Body of pancreas (tissue), 4 donors: ENCODE measurements around the gene GJA3. TPM values are rescaled to one million over a fixed set of nuclear protein-coding genes. Genes with fewer than 3 reads are reported as not detected.

Experiments
- ATAC-seq: fragments of 150-250 bp; one replicate; pipeline ENCODE4 v1.9.1; 2016
- DNase-seq, 4 donors: peaks; one replicate each; pipeline ENCODE4 v3.0.0-alpha.2; 2019
- H3K27ac ChIP-seq, 4 donors: fragments of 200-600 bp; sonication (generic); 1 replicate in 3 of 4; 2 replicates in 1 of 4; pipeline versions ENCODE4 v1.5.1 to v1.6.1; 2016 to 2019; ENCODE audit warnings: mild to moderate bottlenecking in 1 of 4, mixed read lengths in 1 of 4, moderate library complexity in 1 of 4
- H3K27me3 ChIP-seq, 2 donors: fragments of 200-600 bp; sonication (generic); one replicate each; pipeline ENCODE4 v1.6.0; 2016; ENCODE audit warnings: mild to moderate bottlenecking in 1 of 2
- H3K36me3 ChIP-seq, 2 donors: fragments of 200-600 bp; sonication (generic); replicated peaks in 1 of 2; 2 replicates each; pipeline ENCODE4 v1.5.1; 2016; ENCODE audit warnings: low read depth in 2 of 2; ENCODE audit not compliant: insufficient read depth in 1 of 2
- H3K4me1 ChIP-seq: fragments of 200-600 bp; sonication (generic); one replicate; pipeline ENCODE4 v1.6.0; 2016
- H3K4me3 ChIP-seq, 2 donors: fragments of 200-600 bp; sonication (generic); 1 replicate in 1 of 2; 2 replicates in 1 of 2; pipeline ENCODE4 v1.5.1; 2016 to 2019
- H3K9me3 ChIP-seq, 3 donors: fragments of 200-600 bp; sonication (generic); 1 replicate in 2 of 3; 2 replicates in 1 of 3; pipeline ENCODE4 v1.5.1; 2016
- POLR2A ChIP-seq, 3 donors: fragments of 450-650 bp; IDR thresholded peaks; one replicate each; pipeline ENCODE4 v1.6.1; 2016; ENCODE audit warnings: antibody characterized with exemption in 3 of 3, mild to moderate bottlenecking in 2 of 3
- WGBS, 2 donors: methylation state at CpG; one replicate each; pipeline ENCODE4 v1.1.5; 2017; 5-methylcytosine and 5-hydroxymethylcytosine counted together
- intact Hi-C: fragments of 100-400 bp; cut with DNase I; formaldehyde crosslinking; loops from one replicate; pipeline ENCODE4 v1.15.1; 2023
- total RNA-seq, 2 donors: library from RNA; depleted of rRNA; stranded (reverse); fragments of >200 nt; gene quantifications; one replicate each; pipeline ENCODE4 v1.1.0, GENCODE V29; 2016
- TF ChIP-seq, protein P1 (sequence below), 7 experiments: fragments of 450-650 bp in 4 of 7; fragments of 200-600 bp in 3 of 7; sonication (generic) in 3 of 7; IDR thresholded peaks; one replicate each; pipeline ENCODE4 v1.5.1; 2016 to 2019; ENCODE audit warnings: antibody characterized with exemption in 7 of 7

GJA3 gene
- total RNA-seq, 2 donors from 2014 or later = not detected

DNA sequence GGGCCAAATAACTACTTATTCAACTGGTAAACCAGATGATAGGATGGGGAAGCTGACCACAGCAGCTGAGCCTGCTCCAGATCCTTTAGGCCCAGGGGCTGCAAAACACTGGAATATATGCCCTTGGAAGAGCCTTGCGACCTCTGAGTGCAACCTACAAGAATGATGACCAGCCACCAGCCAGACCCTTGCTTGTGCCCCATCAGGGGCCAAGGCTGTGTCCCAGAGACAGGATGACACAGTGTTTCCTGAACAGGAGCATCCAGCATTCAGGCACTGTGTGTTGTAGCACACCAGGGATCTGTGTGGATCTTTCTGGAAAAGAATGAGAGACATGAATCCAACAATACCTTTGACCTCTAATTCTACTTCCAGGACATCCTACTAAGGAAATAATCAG is 14.5 kb downstream of the GJA3 start:
- Histone ChIP-seq H3K27me3 (peaks cover 0 to 18% of the 10 kb centered on the region in 2 donors), H3K27ac (no peak overlapping the region), H3K4me3 (no peak overlapping the region), H3K36me3 (no peaks in the 10 kb centered on the region), H3K4me1 (peaks cover 7% of the 10 kb centered on the region), H3K9me3 (no peaks in the 10 kb centered on the region)
- TF ChIP-seq POLR2A (IDR thresholded peaks at IDR 0.05) = no peak
- TF ChIP-seq, protein P1, sequence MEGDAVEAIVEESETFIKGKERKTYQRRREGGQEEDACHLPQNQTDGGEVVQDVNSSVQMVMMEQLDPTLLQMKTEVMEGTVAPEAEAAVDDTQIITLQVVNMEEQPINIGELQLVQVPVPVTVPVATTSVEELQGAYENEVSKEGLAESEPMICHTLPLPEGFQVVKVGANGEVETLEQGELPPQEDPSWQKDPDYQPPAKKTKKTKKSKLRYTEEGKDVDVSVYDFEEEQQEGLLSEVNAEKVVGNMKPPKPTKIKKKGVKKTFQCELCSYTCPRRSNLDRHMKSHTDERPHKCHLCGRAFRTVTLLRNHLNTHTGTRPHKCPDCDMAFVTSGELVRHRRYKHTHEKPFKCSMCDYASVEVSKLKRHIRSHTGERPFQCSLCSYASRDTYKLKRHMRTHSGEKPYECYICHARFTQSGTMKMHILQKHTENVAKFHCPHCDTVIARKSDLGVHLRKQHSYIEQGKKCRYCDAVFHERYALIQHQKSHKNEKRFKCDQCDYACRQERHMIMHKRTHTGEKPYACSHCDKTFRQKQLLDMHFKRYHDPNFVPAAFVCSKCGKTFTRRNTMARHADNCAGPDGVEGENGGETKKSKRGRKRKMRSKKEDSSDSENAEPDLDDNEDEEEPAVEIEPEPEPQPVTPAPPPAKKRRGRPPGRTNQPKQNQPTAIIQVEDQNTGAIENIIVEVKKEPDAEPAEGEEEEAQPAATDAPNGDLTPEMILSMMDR (IDR thresholded peaks at IDR 0.05) = no peak
- DNase-seq = no peak
- 93 to 100% methylated on average over 1 of the region's 1 CpG for WGBS, 2 donors
- no peak for ATAC-seq
- intact Hi-C loops = no loop called here

DNA sequence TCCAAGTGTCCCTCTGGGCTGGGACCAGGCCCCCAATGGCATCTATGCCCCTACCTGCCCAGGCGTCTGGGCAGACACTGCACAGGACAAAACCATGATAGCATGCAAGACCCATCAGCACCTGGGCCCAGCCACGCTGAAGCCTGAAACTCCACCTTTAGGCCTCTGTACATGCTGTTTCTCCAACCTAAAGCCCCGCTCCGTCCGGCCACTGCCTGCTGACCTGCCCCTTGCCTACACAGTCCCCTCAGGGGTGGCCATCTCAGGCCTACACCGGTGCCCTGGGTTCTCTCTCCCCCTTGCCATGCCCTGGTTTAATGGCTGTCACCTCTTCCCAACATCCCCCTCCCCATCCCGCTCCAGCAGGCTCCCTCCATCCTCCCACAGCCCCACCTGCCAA is 15.3 kb downstream of the GJA3 start:
- no peak for TF ChIP-seq POLR2A (IDR thresholded peaks at IDR 0.05)
- TF ChIP-seq, protein P1 (IDR thresholded peaks at IDR 0.05) = no peak
- 71 to 87% methylated on average over 5 to 7 of the region's 7 CpGs for WGBS, 2 donors

DNA sequence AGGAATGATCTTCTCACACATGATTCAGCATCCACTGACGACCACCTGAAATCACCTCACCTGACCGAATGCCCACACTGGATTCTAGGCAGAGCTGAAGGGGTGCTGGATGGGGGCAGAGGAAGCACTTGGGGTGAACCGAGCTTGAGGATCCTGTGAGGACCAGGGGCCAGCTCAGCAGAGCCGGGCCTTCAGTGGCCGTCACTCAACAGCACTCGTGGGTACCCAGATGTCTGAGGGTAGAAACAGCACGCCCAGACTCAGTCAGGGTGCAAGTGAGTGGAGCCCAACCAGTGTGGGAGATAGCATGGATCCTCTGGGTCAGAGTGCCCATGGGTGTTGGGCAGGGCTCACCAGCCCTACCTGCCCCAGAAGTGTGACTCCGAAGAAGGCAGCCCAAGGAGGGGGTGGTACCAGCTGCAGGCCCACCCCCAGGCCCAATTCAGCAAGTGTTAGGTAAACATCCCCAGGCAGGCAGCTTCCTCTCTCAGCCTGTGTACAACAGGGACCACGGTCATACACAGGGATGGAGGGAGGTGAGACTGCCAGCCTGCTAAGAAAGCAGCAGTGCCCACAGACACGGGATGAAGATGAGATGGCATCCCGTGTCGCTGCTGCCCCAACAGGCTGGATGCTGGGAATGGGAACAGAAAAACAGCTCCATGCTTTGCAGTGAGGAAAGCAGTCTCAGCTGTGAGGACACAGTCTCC is 16.6 kb downstream of the GJA3 start:
- no peak for TF ChIP-seq POLR2A (IDR thresholded peaks at IDR 0.05)
- 66 to 82% methylated on average over 11 to 12 of the region's 12 CpGs for WGBS, 2 donors
- H3K36me3 ChIP-seq = no peaks in the 10 kb centered on the region
- peaks cover 0 to 18% of the 10 kb centered on the region in 2 donors for H3K27me3 ChIP-seq
- ATAC-seq (no peak), DNase-seq (no peak)
- no peak overlapping the region for H3K4me3 ChIP-seq
- H3K27ac ChIP-seq = no peak overlapping the region
- intact Hi-C loops = no loop called here
- no peaks in the 10 kb centered on the region for H3K9me3 ChIP-seq
- peaks cover 7% of the 10 kb centered on the region for H3K4me1 ChIP-seq

More for the DNA sequence above, 15.3 kb downstream of the GJA3 start:
- no peak overlapping the region for H3K4me3 ChIP-seq
- intact Hi-C loops = no loop called here
- H3K27me3 ChIP-seq = peaks cover 0 to 18% of the 10 kb centered on the region in 2 donors
- H3K36me3 ChIP-seq = no peaks in the 10 kb centered on the region
- no peak overlapping the region for H3K27ac ChIP-seq
- no peak for DNase-seq
- no peaks in the 10 kb centered on the region for H3K9me3 ChIP-seq
- no peak for ATAC-seq
- peaks cover 7% of the 10 kb centered on the region for H3K4me1 ChIP-seq

DNA sequence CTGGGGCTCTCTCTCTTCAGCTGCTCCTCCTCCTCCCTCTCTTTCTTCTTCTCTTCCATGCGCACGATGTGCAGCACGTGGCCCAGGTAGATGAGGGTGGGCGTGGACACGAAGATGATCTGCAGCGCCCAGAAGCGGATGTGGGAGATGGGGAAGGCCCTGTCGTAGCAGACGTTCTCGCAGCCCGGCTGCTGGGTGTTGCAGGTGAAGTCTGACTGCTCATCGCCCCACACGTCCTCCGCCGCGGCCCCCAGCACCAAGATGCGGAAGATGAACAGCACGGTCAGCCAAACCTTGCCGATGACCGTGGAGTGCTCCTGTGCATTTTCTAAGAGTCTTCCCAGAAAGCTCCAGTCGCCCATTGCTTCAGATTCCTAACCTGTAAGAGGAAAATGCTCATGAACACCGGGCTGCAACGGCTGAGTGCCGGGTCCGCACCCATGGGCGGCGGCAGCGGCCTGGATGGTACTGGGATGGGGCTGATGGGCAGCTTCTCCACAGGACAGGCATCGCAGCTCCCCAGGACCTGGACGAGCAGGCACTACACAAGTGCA is 17.8 kb downstream of the GJA3 start:
- Histone ChIP-seq H3K27me3 (peaks cover 0 to 18% of the 10 kb centered on the region in 2 donors), H3K9me3 (no peaks in the 10 kb centered on the region), H3K4me1 (peaks cover 7% of the 10 kb centered on the region), H3K36me3 (no peaks in the 10 kb centered on the region), H3K4me3 (no peak overlapping the region), H3K27ac (no peak overlapping the region)
- no peak for DNase-seq
- TF ChIP-seq, protein P1 (IDR thresholded peaks at IDR 0.05) = no peak
- TF ChIP-seq POLR2A (IDR thresholded peaks at IDR 0.05) = no peak
- 85 to 86% methylated on average over 29 to 30 of the region's 30 CpGs for WGBS, 2 donors
- ATAC-seq = no peak
- intact Hi-C loops = no loop called here

DNA sequence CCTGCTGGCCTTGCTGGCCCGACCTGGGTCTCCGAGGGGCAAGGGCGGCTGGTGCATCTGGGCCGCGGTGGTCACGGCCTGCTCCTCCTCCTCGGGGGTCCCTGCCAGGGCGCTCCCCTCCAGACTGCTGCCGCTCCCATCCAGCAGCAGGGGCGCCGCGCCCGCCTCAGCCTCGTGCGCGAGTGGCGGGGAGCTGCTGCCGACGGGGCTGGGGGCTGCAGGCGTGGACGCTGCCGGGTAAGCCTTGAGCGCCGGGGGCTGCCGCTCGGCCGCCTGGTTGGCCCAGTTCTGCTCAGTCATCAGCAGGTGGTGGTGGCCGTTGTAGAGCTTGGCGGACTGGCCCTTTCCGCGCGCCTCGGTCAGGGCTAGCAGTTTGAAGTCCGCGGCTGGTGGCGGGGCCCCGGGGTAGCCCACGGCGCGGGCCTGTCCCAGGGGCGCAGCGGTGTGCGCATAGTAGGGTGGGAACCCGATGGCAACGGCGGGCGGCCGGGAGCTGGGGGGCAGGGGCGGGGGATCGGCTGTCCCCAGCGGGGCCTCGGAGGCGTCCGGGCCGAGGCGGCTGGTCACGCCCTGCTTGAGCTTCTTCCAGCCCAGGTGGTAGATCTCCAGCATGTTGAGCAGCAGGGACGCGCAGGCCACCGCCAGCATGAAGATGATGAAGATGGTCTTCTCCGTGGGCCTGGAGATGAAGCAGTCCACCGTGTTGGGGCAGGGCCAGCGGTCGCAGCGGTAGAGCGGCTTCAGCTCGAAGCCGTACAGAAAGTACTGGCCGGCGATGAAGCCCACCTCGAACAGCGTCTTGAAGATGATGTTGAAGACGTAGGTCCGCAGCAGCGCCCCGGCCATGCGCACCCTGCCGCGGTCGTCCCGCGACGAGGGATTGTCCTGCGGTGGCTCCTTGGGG is 18.6 kb downstream of the GJA3 start:
- WGBS, 2 donors = 28 to 73% methylated on average over 9 to 76 of the region's 84 CpGs
- H3K4me3 ChIP-seq = no peak overlapping the region
- DNase-seq (no peak), ATAC-seq (no peak)
- TF ChIP-seq POLR2A (IDR thresholded peaks at IDR 0.05) = no peak
- TF ChIP-seq, protein P1 (IDR thresholded peaks at IDR 0.05) = no peak
- intact Hi-C loops = no loop called here
- no peaks in the 10 kb centered on the region for H3K36me3 ChIP-seq
- peaks cover 7% of the 10 kb centered on the region for H3K4me1 ChIP-seq
- H3K27me3 ChIP-seq = peaks cover 0 to 18% of the 10 kb centered on the region in 2 donors
- H3K27ac ChIP-seq = no peak overlapping the region
- H3K9me3 ChIP-seq = no peaks in the 10 kb centered on the region
